ENCODE data around the gene AGAP1.

- no peak for TF ChIP-seq POLR2A (IDR thresholded peaks at IDR 0.05)
- TF ChIP-seq CTCF (IDR thresholded peaks at IDR 0.05), result no peak
These were observed 16.5 kb downstream of the AGAP1 start for GRCh38 chr2:235510318-235510717.
